ENCODE data around the gene XPNPEP1. TPM values are rescaled to one million over a fixed set of nuclear protein-coding genes. Genes with fewer than 3 reads are reported as not detected.
A peak's percentile ranks its signal among the peaks of the same experiment; 100 is the strongest.

Gene XPNPEP1
- total RNA-seq, 1 experiment from 2014 or later, result 105 TPM

DNA sequence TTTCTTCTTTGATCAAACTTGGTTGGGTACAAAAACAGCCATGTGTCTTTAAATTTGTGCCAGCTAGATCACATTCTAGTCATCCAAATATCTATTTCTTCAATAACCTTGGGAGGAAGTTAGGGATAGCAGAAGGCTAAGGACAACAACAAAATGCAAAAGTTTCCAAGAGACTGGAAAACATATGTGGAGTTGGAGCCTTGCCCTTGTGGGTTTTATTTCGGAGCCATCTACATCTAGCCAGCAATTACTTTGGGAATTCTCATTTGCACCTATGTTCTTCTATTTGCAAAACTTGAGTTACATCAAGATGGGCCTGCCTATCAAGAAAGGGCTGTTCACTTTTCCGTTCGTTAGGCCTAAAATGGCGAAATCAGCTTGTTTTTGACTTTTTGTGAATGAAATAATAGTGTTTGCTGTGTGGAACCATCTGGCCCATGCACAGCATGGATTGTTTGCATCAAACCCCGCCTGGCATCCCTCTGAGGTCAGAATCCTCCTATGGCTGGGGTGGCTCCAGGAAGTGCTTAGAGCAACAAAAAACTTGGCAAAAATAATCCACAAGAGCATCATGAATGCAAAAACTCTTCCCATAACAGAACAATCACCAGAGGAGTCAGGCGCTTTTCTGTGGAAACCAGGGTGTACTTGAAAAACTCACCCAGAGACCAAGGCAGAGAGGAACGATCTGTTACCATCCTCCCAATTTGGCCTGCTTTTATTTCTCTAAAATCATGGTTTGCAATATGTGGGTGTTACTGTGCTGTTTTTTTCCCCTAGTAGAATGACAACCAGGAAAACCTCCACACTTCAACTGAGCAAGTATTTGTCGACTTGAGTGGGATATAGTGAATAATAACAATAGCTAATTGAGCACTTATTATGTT lies 36.2 kb upstream of the XPNPEP1 start:
- H3K4me3 ChIP-seq, result no peak overlapping the region
- no peak for DNase-seq (ENCODE audit: low read depth in 1 of 2, low spot score in 2 of 2)
- no peaks in the 10 kb centered on the region for H3K9me3 ChIP-seq (replicated peaks)
- H3K36me3 ChIP-seq, result no peaks in the 10 kb centered on the region
- H3K4me1 ChIP-seq (replicated peaks), result peaks cover 26% of the 10 kb centered on the region
- H3K27ac ChIP-seq, result no peak overlapping the region
- no peaks in the 10 kb centered on the region for H3K27me3 ChIP-seq (replicated peaks)

DNA sequence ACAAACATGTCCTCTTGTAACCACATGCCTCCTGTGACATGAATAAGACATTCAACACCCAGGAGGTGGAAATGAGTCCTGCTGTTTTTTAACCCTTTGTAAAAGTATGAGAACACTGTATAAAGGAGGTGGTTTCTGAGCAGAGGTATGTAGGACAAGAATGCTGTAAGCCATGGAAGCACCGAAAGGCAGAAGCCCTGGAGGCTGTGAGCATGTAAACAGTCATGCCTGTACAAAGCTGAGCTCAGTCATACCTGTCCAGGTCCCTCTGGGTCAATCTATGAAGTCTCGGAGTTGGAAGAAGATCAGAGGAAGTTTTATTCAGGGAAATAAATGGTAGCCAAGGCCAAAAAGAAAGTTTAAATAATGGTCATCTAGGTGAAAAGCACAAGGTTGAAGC lies 34.7 kb upstream of the XPNPEP1 start:
- no peaks in the 10 kb centered on the region for H3K36me3 ChIP-seq
- H3K4me3 ChIP-seq, result no peak overlapping the region
- H3K27ac ChIP-seq, result no peak overlapping the region
- H3K27me3 ChIP-seq (replicated peaks), result no peaks in the 10 kb centered on the region
- no peaks in the 10 kb centered on the region for H3K9me3 ChIP-seq (replicated peaks)
- no peak for DNase-seq (ENCODE audit: low read depth in 1 of 2, low spot score in 2 of 2)
- H3K4me1 ChIP-seq (replicated peaks), result peaks cover 19% of the 10 kb centered on the region

DNA sequence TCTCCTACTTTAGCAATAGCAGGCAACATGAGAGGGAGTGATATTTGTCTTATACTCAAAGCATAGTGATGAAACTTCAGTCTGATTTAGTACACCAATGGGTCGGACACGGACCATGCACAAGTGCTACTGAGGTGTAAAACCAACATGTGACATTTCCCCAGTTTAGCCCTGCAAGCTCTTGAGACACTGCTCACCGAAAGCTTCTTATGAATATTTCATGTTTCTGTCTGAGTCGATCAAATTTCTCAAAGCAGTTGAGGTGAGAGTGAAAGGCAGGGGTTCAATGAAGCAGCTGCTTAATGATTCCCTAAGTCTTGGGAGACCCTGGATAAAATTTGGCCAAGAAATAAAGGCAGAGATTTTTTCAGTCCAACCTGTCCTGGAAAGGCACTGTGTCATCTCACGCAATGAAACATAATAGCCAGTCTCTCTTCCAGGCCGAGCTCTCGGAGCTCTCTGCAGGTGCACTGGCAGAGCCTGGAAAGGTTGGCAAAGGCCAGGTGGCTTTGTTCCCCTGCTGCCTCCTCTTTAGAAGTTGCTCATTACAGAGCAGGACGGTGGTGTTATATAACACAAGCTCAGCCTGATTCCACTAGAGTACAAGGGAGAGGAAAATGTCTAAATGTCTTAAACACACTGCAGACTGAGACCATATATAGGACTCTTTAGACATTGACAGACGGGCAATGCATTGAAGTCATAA lies 33.9 kb upstream of the XPNPEP1 start:
- no peaks in the 10 kb centered on the region for H3K9me3 ChIP-seq (replicated peaks)
- H3K4me3 ChIP-seq, result no peak overlapping the region
- no peak overlapping the region for H3K27ac ChIP-seq
- H3K36me3 ChIP-seq, result no peaks in the 10 kb centered on the region
- no peaks in the 10 kb centered on the region for H3K27me3 ChIP-seq (replicated peaks)
- no peak for DNase-seq (ENCODE audit: low read depth in 1 of 2, low spot score in 2 of 2)
- H3K4me1 ChIP-seq (replicated peaks), result peaks cover 14% of the 10 kb centered on the region

DNA sequence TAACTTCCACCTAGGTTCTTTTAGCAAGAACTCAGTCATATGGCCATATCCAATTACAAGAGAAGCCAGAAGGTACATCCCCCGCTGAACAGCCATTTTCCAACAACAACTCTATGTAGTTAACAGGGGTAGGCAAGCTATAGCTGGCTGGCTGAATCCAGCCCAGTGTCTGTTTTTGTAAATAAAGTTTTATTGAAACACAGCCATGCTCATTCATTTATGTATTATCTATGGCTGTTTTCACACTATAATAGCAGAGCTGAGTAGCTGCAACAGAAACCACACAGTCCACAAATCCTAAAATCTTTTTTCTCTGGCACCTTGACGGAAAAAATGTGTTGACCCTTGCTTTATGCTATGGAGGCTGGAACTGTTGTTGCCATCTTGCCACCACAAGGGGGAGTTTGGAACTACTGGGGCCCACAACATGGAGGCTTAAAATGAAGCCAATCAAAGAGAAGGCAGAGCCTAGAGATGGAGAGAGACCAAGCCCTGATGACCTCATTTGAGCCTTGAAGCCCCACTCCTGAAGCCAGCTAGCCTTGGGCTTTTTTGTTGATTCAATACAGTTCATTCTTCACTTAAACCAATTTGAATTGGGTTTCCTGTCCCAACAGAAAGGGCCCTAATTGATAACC lies 33.3 kb upstream of the XPNPEP1 start:
- Histone ChIP-seq H3K9me3 (replicated peaks) (no peaks in the 10 kb centered on the region), H3K27ac (no peak overlapping the region), H3K4me1 (replicated peaks) (peaks cover 8% of the 10 kb centered on the region), H3K36me3 (no peaks in the 10 kb centered on the region), H3K27me3 (replicated peaks) (no peaks in the 10 kb centered on the region), H3K4me3 (no peak overlapping the region)
- peak; percentile 43 to 51 for DNase-seq (ENCODE audit: low read depth in 1 of 2, low spot score in 2 of 2)

DNA sequence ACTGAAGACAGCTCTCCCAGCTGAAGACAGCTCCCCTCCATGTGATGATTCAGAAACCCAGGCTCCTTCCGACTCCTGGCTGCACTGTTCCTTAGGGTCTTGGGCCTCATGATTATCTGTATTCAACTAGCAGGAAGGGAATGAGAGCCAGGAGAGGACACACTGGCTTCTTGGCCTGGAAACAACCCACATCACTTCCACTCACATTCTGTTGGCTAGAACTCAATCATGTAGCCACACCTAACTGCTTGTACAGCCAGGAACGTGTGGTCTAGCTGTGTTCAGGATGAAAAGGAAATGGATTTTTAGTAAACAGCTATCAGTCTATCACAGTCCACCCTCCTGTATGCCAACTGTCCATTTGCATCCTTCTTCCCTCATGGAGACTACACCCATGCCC lies 30.5 kb upstream of the XPNPEP1 start:
- Histone ChIP-seq H3K4me3 (no peak overlapping the region), H3K9me3 (replicated peaks) (no peaks in the 10 kb centered on the region), H3K27ac (no peak overlapping the region), H3K36me3 (no peaks in the 10 kb centered on the region), H3K4me1 (replicated peaks) (0 out of 2 replicates have a peak, but pooled peaks cover 4% of the 10 kb centered on the region), H3K27me3 (replicated peaks) (no peaks in the 10 kb centered on the region)
- no peak for DNase-seq (ENCODE audit: low read depth in 1 of 2, low spot score in 2 of 2)

DNA sequence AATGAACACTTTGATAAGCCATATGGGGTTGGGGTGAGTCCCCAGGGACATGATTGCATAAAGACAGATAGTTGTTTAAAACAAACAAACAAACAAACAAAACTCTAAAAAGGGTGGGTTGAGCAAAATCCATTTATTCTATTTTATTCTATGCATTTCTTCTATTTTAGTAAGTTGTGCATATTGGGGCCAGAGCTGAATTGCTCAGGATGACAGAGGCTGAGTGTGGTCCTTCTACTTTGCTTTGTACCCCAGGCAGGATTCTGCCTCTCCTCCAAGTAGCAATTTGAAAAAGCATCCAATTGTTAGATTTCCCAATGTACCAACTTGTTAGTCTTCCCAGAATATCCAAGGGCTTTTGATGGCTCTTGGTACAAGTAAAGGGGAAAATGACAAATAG lies 29.2 kb upstream of the XPNPEP1 start:
- DNase-seq (ENCODE audit: low read depth in 1 of 2, low spot score in 2 of 2), result no peak
- Histone ChIP-seq H3K36me3 (no peaks in the 10 kb centered on the region), H3K4me1 (replicated peaks) (0 out of 2 replicates have a peak, but pooled peaks cover 4% of the 10 kb centered on the region), H3K4me3 (no peak overlapping the region), H3K27ac (no peak overlapping the region), H3K27me3 (replicated peaks) (no peaks in the 10 kb centered on the region), H3K9me3 (replicated peaks) (no peaks in the 10 kb centered on the region)

DNA sequence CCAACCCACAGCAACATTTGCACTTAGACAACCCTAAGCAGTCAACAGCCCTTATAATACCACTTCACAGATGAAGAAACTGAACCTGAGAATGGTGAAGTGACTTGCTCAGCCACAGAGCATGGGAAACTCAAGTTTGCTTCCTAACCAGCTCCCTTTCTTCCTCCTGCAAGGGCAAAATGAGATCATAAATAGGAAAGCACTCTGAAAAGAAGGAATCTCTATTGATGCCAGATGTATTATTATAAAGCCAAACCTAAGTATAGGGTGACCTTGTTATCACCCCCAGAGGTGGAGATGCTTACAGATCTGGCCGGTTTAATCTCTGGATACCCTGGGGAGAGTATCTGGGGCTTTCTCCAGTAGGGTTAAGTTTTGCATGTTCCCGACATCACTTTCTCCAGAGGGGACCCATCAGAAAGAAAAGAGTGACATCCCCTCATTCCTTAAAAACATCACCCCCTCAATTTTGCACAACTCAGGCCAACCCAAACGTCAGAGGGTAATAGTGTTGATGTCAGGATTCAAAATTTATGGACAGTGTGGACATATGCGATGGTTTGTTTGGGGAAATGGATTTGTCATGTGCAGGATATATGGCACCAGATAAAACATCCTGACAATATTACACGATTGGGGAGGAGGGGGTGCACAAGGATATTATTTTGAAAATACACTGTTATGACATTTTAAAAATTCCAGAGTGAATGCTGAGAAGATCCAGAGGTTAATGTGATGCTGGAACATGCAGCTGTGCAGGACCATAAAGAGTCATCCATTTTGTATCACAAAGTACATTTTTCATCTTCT lies 24.0 kb upstream of the XPNPEP1 start:
- H3K4me3 ChIP-seq, result no peak overlapping the region
- H3K27me3 ChIP-seq (replicated peaks), result no peaks in the 10 kb centered on the region
- DNase-seq (ENCODE audit: low read depth in 1 of 2, low spot score in 2 of 2), result no peak
- no peaks in the 10 kb centered on the region for H3K36me3 ChIP-seq
- H3K27ac ChIP-seq, result no peak overlapping the region
- H3K4me1 ChIP-seq (replicated peaks), result no peaks in the 10 kb centered on the region
- no peaks in the 10 kb centered on the region for H3K9me3 ChIP-seq (replicated peaks)

DNA sequence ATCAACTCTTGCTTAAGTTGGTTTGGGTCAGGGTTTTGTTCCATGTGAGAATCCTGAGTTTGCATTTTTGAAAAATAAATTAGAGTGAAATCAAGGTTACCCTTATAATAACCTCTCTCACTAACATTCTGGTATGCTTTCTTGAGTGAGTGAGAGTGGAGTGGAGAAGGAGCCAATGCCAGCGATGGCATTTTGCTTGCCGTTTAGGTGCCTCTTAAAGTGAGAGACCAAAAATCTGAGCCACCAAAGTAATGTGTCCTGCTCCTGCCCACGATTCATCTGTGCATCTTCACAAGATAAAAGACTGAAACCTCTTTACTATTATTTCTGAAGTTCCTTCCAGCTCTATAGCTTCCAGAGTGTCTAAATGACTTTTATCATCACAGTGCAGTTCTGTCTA lies 23.4 kb upstream of the XPNPEP1 start:
- DNase-seq (ENCODE audit: low read depth in 1 of 2, low spot score in 2 of 2), result no peak
- Histone ChIP-seq H3K4me1 (replicated peaks) (no peaks in the 10 kb centered on the region), H3K9me3 (replicated peaks) (no peaks in the 10 kb centered on the region), H3K36me3 (no peaks in the 10 kb centered on the region), H3K27ac (no peak overlapping the region), H3K4me3 (no peak overlapping the region), H3K27me3 (replicated peaks) (no peaks in the 10 kb centered on the region)

DNA sequence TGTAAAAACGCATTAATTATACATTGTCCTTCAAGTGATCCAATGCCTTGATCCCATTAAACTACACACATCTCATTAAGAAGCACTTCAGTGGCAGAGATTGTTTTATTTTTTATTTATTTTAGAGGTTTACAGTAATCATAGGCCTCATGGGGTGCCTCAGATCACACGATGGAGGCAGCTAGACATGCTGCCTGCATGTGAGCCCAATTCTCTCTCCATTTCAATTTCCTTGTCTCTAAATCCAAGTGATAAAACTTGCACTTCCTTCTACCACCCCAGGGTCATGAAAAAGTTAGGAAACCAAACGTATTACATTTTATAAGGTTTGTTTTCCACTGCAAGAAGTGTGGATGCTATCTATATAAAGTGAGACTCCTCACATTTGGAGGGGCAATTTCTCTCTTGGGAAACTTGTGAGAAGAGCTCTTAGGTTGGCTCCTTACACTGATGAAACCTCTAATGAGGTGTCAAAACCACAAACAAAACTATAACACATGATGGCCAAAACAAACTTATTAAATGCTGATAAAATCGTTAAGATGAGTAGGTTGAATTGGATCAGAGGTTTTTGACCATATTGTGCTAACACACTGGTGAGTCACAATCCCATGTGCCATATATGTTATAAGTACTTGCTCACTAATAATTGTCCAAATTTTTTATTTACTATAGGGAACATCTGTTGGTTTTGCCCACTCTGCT lies 22.3 kb upstream of the XPNPEP1 start:
- H3K9me3 ChIP-seq (replicated peaks), result no peaks in the 10 kb centered on the region
- DNase-seq (ENCODE audit: low read depth in 1 of 2, low spot score in 2 of 2), result no peak
- no peak overlapping the region for H3K4me3 ChIP-seq
- no peaks in the 10 kb centered on the region for H3K27me3 ChIP-seq (replicated peaks)
- no peaks in the 10 kb centered on the region for H3K4me1 ChIP-seq (replicated peaks)
- H3K27ac ChIP-seq, result no peak overlapping the region
- H3K36me3 ChIP-seq, result no peaks in the 10 kb centered on the region

DNA sequence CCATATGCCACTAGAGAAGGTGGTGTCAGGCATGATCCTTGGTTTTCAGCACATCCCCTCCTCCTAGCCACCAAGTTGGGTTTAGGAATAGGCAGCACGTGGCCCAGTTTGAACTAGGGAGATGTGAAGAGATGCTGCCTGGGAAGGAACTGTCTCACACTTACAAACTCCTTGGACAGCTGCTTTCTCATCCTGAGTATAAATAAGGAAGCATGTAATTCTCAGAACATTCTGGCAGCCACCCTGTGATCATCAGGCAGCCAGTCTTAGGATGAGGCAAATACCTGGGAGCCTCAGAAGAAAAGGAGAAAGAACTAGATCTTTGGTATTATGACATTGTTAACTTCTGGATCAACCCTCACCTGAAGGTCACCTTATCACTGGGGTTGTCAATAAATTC lies 21.3 kb upstream of the XPNPEP1 start:
- no peak for DNase-seq (ENCODE audit: low read depth in 1 of 2, low spot score in 2 of 2)
- H3K27ac ChIP-seq, result no peak overlapping the region
- no peaks in the 10 kb centered on the region for H3K36me3 ChIP-seq
- H3K9me3 ChIP-seq (replicated peaks), result no peaks in the 10 kb centered on the region
- H3K4me3 ChIP-seq, result no peak overlapping the region
- H3K27me3 ChIP-seq (replicated peaks), result no peaks in the 10 kb centered on the region
- no peaks in the 10 kb centered on the region for H3K4me1 ChIP-seq (replicated peaks)

DNA sequence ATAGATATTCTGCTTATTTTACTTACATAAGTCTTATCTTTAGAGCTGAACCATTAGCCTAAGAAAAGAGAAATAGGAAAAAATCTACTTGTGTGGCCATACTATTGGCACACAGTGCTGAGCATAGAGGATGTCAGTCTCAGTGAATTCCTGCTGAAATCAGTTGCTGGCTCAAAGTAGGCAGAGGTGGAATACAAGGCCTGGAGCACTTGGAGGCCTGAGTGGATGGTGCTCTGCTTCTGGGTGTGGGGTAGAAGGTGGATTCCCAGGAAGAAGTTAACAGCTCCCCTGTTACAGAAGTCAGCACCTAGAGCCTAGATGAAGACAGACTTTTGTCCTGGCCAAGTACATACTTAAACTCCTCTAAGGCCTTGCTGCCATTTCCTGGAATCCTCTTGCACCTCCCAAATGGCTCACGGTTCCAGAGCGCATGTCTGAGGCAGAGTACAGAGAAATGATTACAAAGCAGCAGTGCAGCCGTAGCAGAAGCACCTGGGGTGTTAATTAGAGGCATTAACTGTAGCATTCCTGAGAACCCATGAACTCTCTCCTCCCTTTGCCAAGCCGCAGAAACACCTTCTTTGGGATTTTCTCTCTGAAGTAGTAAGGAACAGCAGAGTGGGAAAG lies 18.0 kb upstream of the XPNPEP1 start:
- Histone ChIP-seq H3K36me3 (no peaks in the 10 kb centered on the region), H3K4me3 (no peak overlapping the region), H3K9me3 (replicated peaks) (no peaks in the 10 kb centered on the region), H3K4me1 (replicated peaks) (no peaks in the 10 kb centered on the region), H3K27ac (no peak overlapping the region), H3K27me3 (replicated peaks) (no peaks in the 10 kb centered on the region)
- no peak for DNase-seq (ENCODE audit: low read depth in 1 of 2, low spot score in 2 of 2)

DNA sequence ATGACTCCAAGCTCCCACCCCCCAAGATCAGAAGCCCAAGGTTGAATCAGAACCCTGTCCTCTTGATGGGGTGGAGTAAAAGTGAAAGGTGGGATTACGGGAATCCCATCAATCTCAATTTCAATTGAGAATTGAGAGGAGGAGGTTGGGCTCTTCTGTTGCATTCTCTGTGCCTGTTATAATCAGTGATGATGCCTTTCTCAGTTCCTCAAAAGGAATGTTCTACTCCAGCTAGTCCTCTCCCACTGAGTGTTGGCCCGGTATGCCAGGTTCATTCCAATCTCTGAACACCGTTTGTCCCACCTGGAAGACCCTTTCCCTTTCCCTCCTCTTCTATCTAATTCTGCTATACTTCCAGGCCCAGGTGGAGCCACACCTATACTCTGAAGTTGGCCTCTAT lies 17.2 kb upstream of the XPNPEP1 start:
- Histone ChIP-seq H3K36me3 (no peaks in the 10 kb centered on the region), H3K27ac (no peak overlapping the region), H3K9me3 (replicated peaks) (no peaks in the 10 kb centered on the region), H3K4me1 (replicated peaks) (no peaks in the 10 kb centered on the region), H3K27me3 (replicated peaks) (no peaks in the 10 kb centered on the region), H3K4me3 (no peak overlapping the region)
- DNase-seq (ENCODE audit: low read depth in 1 of 2, low spot score in 2 of 2), result no peak

DNA sequence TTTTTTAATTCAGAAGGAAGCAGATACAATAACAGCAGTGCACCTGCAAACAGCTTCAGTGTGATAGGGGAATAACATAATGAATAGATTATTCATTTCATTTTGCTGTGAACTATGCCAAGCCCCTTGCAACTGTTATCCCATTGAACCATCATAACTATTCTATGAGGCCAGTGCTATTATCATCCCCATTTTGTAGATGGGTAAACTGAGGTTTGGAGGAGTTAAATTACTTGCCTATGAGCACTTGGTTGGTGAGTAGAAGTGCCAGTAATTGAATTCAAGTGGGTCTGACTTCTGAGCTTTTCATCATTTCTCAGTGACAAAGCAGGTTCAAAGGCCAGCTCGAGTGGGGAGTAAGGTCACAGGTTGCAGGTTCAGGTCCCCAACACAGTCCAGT lies 16.8 kb upstream of the XPNPEP1 start:
- Histone ChIP-seq H3K9me3 (replicated peaks) (no peaks in the 10 kb centered on the region), H3K36me3 (no peaks in the 10 kb centered on the region), H3K27ac (no peak overlapping the region), H3K4me3 (no peak overlapping the region), H3K4me1 (replicated peaks) (no peaks in the 10 kb centered on the region), H3K27me3 (replicated peaks) (no peaks in the 10 kb centered on the region)
- no peak for DNase-seq (ENCODE audit: low read depth in 1 of 2, low spot score in 2 of 2)

Data from SJSA1 (cell line).